Fibroblast of skin of left quadriceps (primary cell): ENCODE results near the gene AK5.

Experiments used
- DNase-seq, 2 experiments: peaks; one replicate each; pipeline ENCODE4 v3.0.0-alpha.2; 2013; ENCODE audit warnings: low read depth in 2 of 2

AK5 gene

GRCh38 chr1:77354536-77354935 lies 72.7 kb downstream of the AK5 start:
- DNase-seq, result no peak

- no peak for DNase-seq
Observed at GRCh38 chr1:77355010-77355409, 73.2 kb downstream of the AK5 start.

DNA sequence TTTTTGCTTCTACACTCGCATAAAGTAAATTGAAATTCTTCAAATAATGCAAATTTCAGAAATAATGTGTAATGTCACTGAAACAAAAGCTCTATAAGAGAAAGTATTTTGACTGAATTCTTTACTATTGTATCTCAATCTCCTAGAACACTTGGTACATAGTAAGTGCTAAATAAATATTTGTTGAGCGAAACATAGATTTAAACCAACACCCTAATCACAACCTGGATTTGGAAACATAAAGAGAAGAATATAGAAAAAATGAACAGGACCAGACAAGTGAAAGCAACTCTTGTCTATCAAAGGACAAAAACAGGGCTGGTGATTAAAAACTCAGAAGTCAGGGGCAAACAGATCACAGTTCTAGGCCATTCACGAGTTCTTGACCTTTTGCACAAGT lies 74.3 kb downstream of the AK5 start:
- DNase-seq, result no peak

- no peak for DNase-seq
Observed at GRCh38 chr1:77360256-77360655, 78.4 kb downstream of the AK5 start.

DNA sequence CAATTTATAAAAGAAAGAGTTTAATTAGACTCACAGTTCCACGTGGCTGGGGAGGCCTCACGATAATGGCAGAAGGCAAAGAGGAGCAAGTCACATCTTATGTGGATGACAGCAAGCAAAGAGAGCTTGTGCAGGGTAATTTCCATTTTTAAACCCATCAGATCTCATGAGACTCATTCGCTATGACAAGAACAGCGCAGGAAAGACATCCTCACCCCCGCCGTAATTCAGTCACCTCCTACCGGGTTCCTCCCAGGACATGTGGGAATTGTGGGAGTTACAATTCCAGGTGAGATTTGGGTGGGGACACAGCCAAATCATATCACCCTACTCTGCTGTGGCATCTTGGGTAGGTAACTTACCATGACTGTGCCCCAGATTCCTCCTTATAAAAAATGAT lies 79.8 kb downstream of the AK5 start:
- no peak for DNase-seq

DNA sequence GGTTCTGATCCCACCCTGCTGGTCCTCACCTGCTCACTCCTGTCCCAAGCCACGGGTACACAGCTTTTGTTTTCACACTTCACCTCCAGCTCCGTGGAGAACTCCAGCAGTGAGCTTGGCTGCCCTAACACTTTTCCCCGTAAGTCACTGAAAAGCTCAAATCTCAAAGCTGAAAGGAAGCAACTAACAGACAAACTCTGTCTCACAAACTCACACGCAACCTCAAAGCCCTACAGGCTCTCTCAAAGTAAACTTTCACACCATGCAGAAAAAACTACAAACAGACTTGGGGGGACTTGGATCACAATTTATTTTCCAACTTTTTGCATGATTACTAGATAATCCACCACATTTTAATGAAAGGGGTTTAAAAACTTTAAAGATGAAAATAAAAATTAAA lies 88.3 kb downstream of the AK5 start:
- DNase-seq, result no peak

- peak; percentile 92 for DNase-seq
Observed at GRCh38 chr1:77370583-77371306, 88.9 kb downstream of the AK5 start.

GRCh38 chr1:77371396-77371795 lies 89.6 kb downstream of the AK5 start:
- DNase-seq, result no peak

GRCh38 chr1:77373702-77374101 lies 91.9 kb downstream of the AK5 start:
- no peak for DNase-seq

DNA sequence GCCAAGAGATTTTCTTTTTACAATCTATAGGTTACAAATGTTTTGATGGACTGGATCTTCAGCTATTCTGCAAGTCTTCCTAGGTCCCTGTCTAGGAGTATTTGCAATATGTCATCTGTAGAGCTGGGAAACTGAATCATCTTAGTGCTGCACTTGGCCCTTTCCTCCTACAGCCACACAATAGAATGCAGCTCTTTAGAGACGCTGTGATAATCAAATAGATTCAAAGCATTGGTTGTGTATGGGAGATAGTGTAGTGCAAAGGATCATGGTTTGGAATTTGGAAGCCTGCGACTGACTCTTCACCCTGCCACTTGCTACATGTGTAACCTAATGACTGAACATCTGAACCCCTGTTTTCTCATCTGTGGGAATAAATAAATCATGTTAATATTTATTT lies 93.7 kb downstream of the AK5 start:
- DNase-seq, result no peak

GRCh38 chr1:77375990-77376389 lies 94.2 kb downstream of the AK5 start:
- no peak for DNase-seq

DNA sequence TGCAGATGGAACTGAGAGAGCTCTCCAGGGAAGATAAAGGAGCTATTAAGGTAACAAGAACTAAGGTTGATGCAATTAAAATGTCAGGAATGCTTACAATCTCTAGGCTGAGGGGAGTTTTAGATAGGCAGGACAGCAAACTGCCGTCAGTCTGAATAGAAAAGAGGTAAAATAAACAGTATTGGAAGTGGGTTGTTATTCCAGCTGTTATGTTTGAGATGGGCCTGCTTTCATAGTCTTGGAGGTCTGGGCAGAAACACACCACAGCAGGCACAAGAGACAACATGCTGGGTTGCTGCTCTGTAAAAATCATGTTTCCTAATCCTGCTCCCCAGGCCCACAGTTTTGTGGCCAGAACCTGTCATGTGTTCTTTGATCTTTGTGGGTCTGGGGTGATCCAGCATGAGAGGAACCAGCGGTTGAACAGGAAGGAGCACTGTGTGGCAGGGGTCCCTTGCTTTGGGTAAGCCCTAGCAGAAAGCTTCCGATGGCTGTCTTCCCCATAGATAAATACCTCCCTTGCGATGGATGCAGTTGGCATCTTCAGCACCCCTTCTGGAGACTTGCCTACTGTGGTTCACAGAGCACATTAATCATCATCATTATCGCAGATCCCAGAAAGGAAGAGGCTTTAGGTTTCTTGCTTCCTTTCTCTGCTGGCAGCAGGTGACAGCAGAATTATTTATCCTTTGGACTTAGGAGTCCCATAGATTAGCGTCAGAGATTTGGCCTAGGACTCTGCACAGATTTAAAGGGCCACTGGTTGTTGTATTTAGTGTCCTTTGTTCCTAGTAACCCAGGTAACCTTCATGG lies 97.1 kb downstream of the AK5 start:
- no peak for DNase-seq

DNA sequence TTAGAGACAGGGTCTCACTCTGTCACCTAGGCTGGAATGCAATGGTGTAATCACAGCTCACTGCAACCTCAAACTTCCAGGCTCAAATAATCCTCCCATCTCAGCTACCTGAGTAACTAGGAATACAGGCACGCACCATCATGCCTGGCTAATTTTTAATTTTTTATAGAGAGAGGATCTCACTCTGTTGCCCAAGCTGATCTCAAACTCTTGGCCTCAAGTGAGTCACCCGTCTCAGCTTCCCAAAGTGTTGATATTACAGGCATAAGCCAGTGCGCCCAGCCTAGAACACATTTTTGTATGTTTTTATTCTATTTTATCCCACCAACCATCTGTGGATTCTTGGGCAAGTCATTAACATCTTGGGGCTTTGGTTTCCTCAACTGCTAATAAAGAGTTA lies 100.5 kb downstream of the AK5 start:
- no peak for DNase-seq

DNA sequence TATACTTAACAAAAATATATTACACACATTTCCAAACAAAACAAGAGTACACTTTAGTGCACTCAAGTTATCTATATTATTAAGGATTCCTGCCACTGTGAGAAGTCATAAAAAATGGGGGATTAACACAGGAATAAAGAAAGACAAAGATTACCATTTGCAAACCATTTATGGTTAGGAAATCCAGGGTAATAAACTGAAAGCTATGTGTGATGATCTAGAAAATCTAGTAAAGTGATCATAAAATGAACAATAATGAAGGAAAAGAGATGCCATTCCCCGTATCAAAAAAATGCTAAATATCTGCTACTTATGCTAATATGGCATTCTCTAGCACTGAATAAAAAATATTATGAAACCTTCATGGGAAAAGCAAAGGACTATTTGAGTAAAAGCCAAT lies 101.4 kb downstream of the AK5 start:
- DNase-seq, result no peak

GRCh38 chr1:77385551-77385950 lies 103.7 kb downstream of the AK5 start:
- no peak for DNase-seq

- no peak for DNase-seq
Observed at GRCh38 chr1:77386276-77386675, 104.5 kb downstream of the AK5 start.

DNA sequence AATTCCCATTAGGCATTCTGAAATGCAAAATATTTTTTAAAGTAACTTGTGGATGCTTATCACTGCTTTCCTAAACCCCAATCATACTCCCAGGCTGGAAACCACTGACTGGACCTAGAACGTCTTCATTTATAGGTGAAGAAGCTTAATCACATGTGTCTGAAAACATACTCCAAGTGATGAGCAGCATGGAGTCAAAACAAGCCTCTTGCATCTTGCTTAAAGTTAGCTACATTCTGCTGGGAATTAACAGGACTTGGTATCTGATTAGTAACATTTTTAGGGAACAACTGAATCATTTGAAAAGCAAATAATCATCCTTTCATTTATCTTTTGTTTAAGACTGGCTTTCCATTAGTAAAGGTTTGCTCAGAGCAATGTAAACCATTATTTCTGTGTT lies 105.7 kb downstream of the AK5 start:
- DNase-seq, result no peak

GRCh38 chr1:77388661-77389060 lies 106.8 kb downstream of the AK5 start:
- DNase-seq, result no peak

DNA sequence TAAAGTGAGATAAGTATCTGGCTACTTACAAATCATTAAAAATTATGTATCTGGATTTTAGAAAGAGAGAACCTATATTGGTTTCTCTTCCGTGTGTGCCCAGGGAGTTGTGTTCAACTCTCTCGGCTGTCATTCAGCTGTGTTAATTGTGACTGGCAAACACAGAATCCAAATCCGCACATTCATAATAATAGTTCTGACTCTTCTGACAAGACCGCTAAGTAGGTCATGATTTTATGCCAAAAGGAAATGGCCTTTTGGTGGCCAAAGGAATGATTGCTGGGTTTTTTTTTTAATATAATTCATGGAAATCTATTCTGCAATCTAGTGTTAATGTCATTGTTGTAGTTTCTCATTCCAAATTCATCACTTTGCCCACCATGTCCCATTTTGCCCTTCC lies 110.7 kb downstream of the AK5 start:
- DNase-seq, result no peak

DNA sequence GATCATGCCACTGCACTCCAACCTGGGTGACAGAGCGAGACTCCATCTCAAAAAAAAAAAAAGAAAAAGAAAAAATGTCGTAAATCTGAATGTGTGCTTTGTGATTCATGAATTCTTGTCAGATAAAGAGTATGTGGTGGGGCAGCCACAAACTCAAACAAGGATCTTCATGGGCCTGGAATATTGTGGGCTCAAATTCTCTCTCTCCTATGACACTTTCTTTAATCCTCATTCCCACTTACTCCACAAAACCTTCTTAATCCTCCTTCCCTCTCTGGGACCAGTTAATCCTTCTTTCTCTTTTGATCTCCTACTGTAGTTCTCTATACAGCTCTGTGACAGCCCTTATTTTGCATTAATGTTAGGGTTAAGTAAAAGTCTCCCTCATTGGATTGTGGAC lies 112.3 kb downstream of the AK5 start:
- no peak for DNase-seq

GRCh38 chr1:77395051-77395450 lies 113.2 kb downstream of the AK5 start:
- DNase-seq, result no peak

DNA sequence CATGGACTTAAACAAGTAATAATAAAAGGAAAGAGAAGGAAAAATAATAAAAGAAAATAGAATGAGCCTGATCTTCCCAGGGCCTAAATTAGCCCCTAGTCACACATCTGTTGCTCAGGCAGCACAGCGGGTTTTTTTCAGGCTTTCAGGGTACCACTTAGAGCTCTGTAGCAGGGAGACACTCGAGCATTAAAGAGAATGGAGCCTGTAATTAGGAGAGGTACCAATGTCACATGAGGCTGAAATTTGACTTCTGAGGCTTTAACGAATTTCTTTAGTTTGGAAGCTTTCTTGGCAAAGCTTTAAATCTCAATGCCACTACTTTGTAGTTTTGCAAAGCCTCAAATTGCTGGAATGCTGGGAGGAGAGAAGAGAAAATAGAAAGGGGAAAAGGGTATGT lies 116.3 kb downstream of the AK5 start:
- DNase-seq, result no peak

DNA sequence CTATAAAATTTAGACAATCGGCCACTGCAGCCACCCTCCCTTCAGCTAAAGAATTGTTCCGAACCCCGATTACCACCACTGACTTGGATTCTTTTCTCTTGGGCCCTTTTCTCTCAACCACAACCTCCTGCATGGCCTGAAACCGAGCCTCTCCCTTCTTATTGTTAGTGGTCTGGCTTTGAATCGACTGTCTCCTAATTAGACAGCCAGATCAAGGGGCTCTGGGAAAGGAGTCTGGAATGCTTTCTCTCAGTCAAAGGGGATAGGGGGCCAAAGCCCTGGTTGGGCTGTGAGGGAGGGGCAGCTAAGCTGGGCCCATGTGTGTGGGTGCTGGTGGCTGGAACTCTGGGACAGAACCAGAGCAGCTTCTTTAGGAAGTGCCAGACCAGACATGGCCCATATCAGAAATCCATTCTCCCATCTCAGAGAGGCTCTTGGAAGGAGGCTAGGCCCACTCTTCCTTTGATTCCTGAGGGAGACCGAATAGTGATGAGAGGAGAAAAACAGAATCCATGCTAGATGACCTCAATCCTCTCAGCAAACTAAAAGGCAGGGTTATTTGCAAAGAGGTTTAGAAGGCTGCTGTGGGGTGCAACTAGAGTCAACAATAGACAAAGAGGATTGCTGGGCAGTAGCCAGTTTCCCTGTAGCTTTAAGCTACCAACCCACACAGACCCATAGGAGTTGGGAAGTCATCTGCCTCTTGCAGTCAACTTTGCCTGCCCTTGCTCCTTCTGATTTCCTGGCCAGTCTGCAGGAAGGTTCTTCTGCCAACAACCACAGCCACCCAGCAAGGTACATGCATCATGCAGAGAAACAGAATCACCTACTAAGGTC lies 117.6 kb downstream of the AK5 start:
- DNase-seq, result no peak
